LNCaP clone FGC (cell line): ENCODE results near the gene NKX2-1.
"Not testable (repeated sequence)": the region's sequence is repeated elsewhere in the genome, so short reads cannot be mapped to it uniquely, and the experiment has no call there.

Experiments
- DNase-seq: peaks from one replicate; pipeline ENCODE4 v3.0.0-alpha.2; 2011; ENCODE audit warnings: low read depth
- H3K4me3 ChIP-seq: 2 replicates; pipeline ENCODE4 v1.5.1; 2011; ENCODE audit warnings: mild to moderate bottlenecking, low read depth, low read length, control low read depth
- TF ChIP-seq, protein P1 (sequence below): IDR thresholded peaks from 2 replicates; pipeline ENCODE4 v1.5.1; 2012; ENCODE audit warnings: mild to moderate bottlenecking; ENCODE audit not compliant: control insufficient read depth, insufficient read depth; ENCODE audit errors: extremely low read depth

NKX2-1 gene

GRCh38 chr14:36485773-36486172, 34.3 kb downstream of the NKX2-1 start:
- TF ChIP-seq, protein P1, sequence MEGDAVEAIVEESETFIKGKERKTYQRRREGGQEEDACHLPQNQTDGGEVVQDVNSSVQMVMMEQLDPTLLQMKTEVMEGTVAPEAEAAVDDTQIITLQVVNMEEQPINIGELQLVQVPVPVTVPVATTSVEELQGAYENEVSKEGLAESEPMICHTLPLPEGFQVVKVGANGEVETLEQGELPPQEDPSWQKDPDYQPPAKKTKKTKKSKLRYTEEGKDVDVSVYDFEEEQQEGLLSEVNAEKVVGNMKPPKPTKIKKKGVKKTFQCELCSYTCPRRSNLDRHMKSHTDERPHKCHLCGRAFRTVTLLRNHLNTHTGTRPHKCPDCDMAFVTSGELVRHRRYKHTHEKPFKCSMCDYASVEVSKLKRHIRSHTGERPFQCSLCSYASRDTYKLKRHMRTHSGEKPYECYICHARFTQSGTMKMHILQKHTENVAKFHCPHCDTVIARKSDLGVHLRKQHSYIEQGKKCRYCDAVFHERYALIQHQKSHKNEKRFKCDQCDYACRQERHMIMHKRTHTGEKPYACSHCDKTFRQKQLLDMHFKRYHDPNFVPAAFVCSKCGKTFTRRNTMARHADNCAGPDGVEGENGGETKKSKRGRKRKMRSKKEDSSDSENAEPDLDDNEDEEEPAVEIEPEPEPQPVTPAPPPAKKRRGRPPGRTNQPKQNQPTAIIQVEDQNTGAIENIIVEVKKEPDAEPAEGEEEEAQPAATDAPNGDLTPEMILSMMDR: no peak
- no peak overlapping the region for H3K4me3 ChIP-seq

GRCh38 chr14:36479344-36479743, 40.7 kb downstream of the NKX2-1 start:
- TF ChIP-seq, protein P1: no peak
- DNase-seq: no peak
- no peak overlapping the region for H3K4me3 ChIP-seq

More at GRCh38 chr14:36485773-36486172, 34.3 kb downstream of the NKX2-1 start:
- no peak for DNase-seq

DNA sequence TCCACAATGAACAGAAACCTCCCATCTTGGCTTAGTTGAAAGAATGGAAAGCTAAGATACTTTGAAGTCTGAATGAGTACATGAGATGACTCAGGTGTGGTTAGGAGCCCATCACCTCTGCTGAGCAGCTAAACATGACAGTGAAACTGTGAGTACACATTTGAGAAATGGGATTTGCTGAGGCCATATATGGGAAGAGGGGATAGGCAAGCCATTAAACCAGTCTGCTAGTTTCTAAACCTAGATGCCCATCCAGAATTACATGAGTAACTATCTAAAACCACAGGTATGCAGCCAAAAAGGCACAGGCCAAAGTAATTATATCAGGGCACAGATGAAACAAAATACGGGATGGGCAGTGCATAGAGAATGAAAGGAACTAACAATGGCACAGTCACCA, 41.2 kb downstream of the NKX2-1 start:
- no peak for DNase-seq

GRCh38 chr14:36477266-36477665, 42.8 kb downstream of the NKX2-1 start:
- DNase-seq: no peak
- TF ChIP-seq, protein P1: no peak
- no peak overlapping the region for H3K4me3 ChIP-seq

More for the DNA sequence above, 41.2 kb downstream of the NKX2-1 start:
- no peak overlapping the region for H3K4me3 ChIP-seq
- TF ChIP-seq, protein P1: no peak

DNA sequence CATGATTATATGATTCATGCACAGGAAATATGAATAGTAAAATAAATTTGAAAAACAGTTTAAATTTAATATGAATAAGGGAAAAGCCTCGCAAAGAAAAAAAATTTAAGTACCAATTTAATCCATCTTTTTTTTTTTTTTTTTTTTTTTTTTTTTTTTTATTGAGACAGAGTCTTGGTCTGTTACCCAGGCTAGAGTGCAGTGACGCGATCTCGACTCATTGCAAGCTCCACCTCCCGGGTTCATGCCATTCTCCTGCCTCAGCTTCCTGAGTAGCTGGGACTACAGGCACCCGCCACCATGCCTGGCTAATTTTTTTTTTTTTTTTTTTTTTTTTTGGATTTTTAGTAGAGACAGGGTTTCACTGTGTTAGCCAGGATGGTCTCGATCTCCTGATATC, 44.0 kb downstream of the NKX2-1 start:
- not testable (repeated sequence) for H3K4me3 ChIP-seq, DNase-seq

GRCh38 chr14:36474593-36474992, 45.4 kb downstream of the NKX2-1 start:
- H3K4me3 ChIP-seq: no peak overlapping the region
- TF ChIP-seq, protein P1: no peak
- DNase-seq: no peak

DNA sequence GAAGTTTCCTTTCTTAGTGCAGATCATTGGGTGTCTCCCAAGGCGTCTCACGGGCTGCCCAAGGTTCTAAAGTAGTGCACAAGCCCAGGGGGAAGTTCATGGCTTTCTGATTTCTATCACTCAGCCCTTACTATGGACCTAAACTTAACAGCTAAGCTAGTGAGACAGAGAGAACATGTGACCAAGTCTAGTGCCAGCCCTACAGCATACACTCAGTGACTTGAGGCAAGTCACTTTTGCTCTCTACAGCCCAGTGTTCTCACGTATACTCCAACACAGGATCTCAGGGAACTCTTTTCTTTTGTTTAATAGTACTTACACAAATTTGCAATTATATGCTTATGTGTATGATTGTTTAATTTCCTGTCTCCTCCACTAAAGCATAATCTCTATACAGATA, 48.6 kb downstream of the NKX2-1 start:
- no peak for DNase-seq
- H3K4me3 ChIP-seq: no peak overlapping the region
- TF ChIP-seq, protein P1: no peak
